ENCODE measurements around the gene CMYA5.

CMYA5 gene

GRCh38 chr5:79795764-79796398, 106.2 kb downstream of the CMYA5 start:
- no peak overlapping the region for H3K4me3 ChIP-seq (ENCODE audit: low read length, poor library complexity, severe bottlenecking)
- no peaks in the 10 kb centered on the region for H3K9me3 ChIP-seq (ENCODE audit: insufficient read depth, low read depth, low read length)
- H4K20me1 ChIP-seq (ENCODE audit: insufficient read depth, low read length, poor library complexity, severe bottlenecking): no peaks in the 10 kb centered on the region
- no peak overlapping the region for H3K9ac ChIP-seq (ENCODE audit: low read depth, low read length, poor library complexity, severe bottlenecking)
- H3K4me1 ChIP-seq (ENCODE audit: insufficient read depth, low read length, poor library complexity, severe bottlenecking): peaks cover 3% of the 10 kb centered on the region
- H3K9me2 ChIP-seq (replicated peaks; ENCODE audit: low read depth, low read length): no peaks in the 10 kb centered on the region
- no peak overlapping the region for H2AFZ ChIP-seq (ENCODE audit: low read length)
- no peak overlapping the region for H3K4me2 ChIP-seq (ENCODE audit: low read depth, low read length, poor library complexity, severe bottlenecking)
- H3K27me3 ChIP-seq (ENCODE audit: insufficient read depth, low read length, poor library complexity, severe bottlenecking): no peaks in the 10 kb centered on the region
- no peaks in the 10 kb centered on the region for H3F3A ChIP-seq (ENCODE audit: low read depth)
- H3K79me2 ChIP-seq (ENCODE audit: insufficient read depth, low read length): no peaks in the 10 kb centered on the region
- H3K36me3 ChIP-seq (ENCODE audit: insufficient read depth, low read length): no peaks in the 10 kb centered on the region
- TF ChIP-seq EZH2phosphoT487 (IDR thresholded peaks at IDR 0.05; ENCODE audit: borderline replicate concordance) (no peak), CTCF (conservative IDR thresholded peaks at IDR 0.05; ENCODE audit: low read length) (no peak)

- Histone ChIP-seq H3K4me1 (ENCODE audit: insufficient read depth, low read length, poor library complexity, severe bottlenecking) (peaks cover 21% of the 10 kb centered on the region), H3K79me2 (ENCODE audit: insufficient read depth, low read length) (no peaks in the 10 kb centered on the region), H2AFZ (ENCODE audit: low read length) (no peak overlapping the region), H4K20me1 (ENCODE audit: insufficient read depth, low read length, poor library complexity, severe bottlenecking) (no peaks in the 10 kb centered on the region), H3K9me3 (ENCODE audit: insufficient read depth, low read depth, low read length) (no peaks in the 10 kb centered on the region), H3K36me3 (ENCODE audit: insufficient read depth, low read length) (no peaks in the 10 kb centered on the region), H3K4me2 (ENCODE audit: low read depth, low read length, poor library complexity, severe bottlenecking) (no peak overlapping the region), H3K9ac (ENCODE audit: low read depth, low read length, poor library complexity, severe bottlenecking) (no peak overlapping the region), H3K9me2 (replicated peaks; ENCODE audit: low read depth, low read length) (no peaks in the 10 kb centered on the region), H3K27me3 (ENCODE audit: insufficient read depth, low read length, poor library complexity, severe bottlenecking) (no peaks in the 10 kb centered on the region), H3K4me3 (ENCODE audit: low read length, poor library complexity, severe bottlenecking) (no peak overlapping the region), H3F3A (ENCODE audit: low read depth) (no peaks in the 10 kb centered on the region)
- TF ChIP-seq EZH2phosphoT487 (IDR thresholded peaks at IDR 0.05; ENCODE audit: borderline replicate concordance): no peak
- no peak for TF ChIP-seq CTCF (conservative IDR thresholded peaks at IDR 0.05; ENCODE audit: low read length)
Measured at GRCh38 chr5:79798893-79799590, 109.4 kb downstream of the CMYA5 start.

GRCh38 chr5:79800979-79801827, 111.6 kb downstream of the CMYA5 start:
- no peaks in the 10 kb centered on the region for H3K36me3 ChIP-seq (ENCODE audit: insufficient read depth, low read length)
- no peaks in the 10 kb centered on the region for H3K9me3 ChIP-seq (ENCODE audit: insufficient read depth, low read depth, low read length)
- H3K79me2 ChIP-seq (ENCODE audit: insufficient read depth, low read length): no peaks in the 10 kb centered on the region
- no peaks in the 10 kb centered on the region for H4K20me1 ChIP-seq (ENCODE audit: insufficient read depth, low read length, poor library complexity, severe bottlenecking)
- H3K4me3 ChIP-seq (ENCODE audit: low read length, poor library complexity, severe bottlenecking): peak overlapping the region; percentile 21
- peak overlapping the region; percentile 63 for H3K4me2 ChIP-seq (ENCODE audit: low read depth, low read length, poor library complexity, severe bottlenecking)
- no peak for TF ChIP-seq CTCF (conservative IDR thresholded peaks at IDR 0.05; ENCODE audit: low read length)
- TF ChIP-seq EZH2phosphoT487 (IDR thresholded peaks at IDR 0.05; ENCODE audit: borderline replicate concordance): no peak
- H3K9me2 ChIP-seq (replicated peaks; ENCODE audit: low read depth, low read length): no peaks in the 10 kb centered on the region
- H3K4me1 ChIP-seq (ENCODE audit: insufficient read depth, low read length, poor library complexity, severe bottlenecking): peaks cover 21% of the 10 kb centered on the region
- peak overlapping the region; percentile 100 for H2AFZ ChIP-seq (ENCODE audit: low read length)
- no peaks in the 10 kb centered on the region for H3F3A ChIP-seq (ENCODE audit: low read depth)
- no peaks in the 10 kb centered on the region for H3K27me3 ChIP-seq (ENCODE audit: insufficient read depth, low read length, poor library complexity, severe bottlenecking)
- H3K9ac ChIP-seq (ENCODE audit: low read depth, low read length, poor library complexity, severe bottlenecking): no peak overlapping the region

Measured in Loucy (cell line).